GM18511 (cell line): ENCODE results near the gene SERBP1.
A peak's percentile ranks its signal among the peaks of the same experiment; 100 is the strongest.
"Not testable (repeated sequence)": the region's sequence is repeated elsewhere in the genome, so short reads cannot be mapped to it uniquely, and the experiment has no call there.

Experiments used
- ATAC-seq: cut with Tn5 transposase; IDR thresholded peaks from one replicate; pipeline ENCODE4 v1.9.1; 2021; ENCODE audit warnings: mild to moderate bottlenecking, moderate library complexity; ENCODE audit not compliant: unreplicated experiment

Gene SERBP1

GRCh38 chr1:67430358-67431155 lies at the start of gene SERBP1:
SERBP1 (minus strand) TSS chr1:67430402; CDS start chr1:67430300, 102 bp downstream.
- peak; percentile 87 for ATAC-seq

DNA sequence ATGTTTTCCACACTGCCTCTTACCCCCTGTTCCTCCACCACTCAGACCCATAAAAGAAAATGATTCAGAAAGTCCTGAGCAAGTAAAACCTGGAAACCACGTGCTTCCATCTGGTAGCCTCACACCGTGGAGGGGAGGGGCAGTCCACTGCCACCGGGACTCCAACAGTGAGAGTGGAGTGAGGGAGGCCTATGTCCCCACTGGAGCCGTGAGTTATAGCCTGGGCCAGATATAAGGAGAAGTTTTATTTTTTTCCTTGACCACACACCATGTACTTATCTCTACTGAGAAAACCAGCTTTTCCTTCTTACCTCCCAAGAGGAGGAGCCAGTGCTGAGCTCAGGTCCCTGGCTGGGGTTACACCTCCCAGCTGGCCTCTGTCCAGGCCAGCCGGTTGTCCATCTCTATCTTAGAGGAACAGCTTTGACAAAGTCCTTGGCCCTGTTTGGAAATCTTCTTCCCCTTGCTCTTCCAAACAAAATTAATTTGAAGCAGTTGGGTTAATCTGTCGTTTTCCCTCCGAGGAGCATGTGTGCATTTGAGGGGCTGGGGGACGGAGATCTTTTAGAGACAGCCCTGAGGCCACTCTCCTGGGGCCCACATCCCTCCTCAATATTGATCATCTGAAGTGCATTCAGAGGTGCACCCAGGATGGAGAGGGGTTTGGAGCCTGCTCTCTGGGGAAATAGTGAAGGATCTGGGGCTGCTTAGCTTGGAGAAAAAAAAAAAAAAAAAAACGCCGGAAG lies 49.1 kb upstream of the SERBP1 start:
- ATAC-seq = no peak

GRCh38 chr1:67476906-67477305 lies 46.7 kb upstream of the SERBP1 start:
- ATAC-seq = no peak

DNA sequence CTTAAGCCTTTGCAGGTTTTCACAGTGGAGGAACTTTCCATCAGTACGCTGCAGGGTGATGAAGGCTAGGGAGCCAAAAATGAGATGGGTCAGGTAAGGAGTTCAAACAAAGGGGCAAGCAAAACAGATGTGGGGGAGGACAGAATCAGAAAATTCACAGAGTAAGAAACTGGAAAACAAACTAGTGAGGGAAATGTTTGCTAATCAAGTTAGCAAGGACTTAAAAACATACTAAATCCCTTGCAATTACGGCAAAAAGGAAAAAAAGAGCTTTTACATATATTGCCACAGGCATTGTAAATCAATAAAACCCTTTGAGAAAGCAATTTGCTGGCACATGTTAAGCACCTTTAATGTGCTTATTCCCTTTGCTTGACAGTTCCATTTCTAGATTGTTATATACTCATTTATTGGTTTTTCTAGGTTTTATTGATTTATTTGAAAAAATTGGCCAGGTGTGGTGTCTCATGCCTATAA lies 45.8 kb upstream of the SERBP1 start:
- ATAC-seq = no peak

GRCh38 chr1:67472056-67472455 lies 41.9 kb upstream of the SERBP1 start:
- ATAC-seq = no peak

- no peak for ATAC-seq
Measured at GRCh38 chr1:67469431-67469830, 39.2 kb upstream of the SERBP1 start.

GRCh38 chr1:67468066-67468718 lies 38.0 kb upstream of the SERBP1 start:
- ATAC-seq = no peak

DNA sequence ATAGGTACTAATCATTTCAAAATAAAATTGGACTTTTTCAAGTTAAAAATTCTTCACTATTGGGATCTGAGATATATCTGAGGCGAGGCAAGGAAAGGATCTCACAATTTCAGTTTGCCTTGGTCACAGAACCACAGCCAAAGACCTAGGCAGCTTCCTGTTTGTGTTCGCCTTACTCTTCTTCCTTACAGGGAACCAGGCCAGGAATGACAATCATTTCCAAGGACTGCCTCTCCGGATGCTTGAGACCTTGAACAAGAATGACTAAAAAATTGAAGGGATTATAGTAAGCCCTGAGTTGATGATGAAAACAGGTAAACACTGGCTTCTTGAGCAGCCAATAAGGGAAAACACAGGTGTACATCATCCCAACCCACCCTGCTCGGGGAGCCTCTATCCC lies 35.2 kb upstream of the SERBP1 start:
- no peak for ATAC-seq

DNA sequence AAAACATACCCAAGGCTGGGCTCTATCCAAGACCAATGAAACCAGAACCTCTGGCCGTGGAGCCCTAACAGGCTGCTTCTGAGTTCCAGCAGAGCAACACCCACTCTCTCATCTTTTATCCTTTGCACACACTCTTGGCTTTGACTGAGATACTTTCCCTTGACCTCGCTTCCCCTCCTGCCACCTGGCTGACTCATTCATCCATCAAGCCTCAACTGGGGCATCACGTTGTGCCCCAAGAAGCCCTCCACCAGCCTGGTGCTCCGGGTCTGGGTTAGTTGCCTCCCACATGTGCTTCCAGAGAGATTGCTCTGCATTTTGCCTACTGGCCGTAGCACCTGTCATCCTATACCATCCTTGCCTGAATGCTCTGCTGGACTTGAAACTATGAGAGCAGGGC lies 34.5 kb upstream of the SERBP1 start:
- no peak for ATAC-seq

GRCh38 chr1:67464058-67464457 lies 33.9 kb upstream of the SERBP1 start:
- ATAC-seq = no peak

GRCh38 chr1:67463298-67463955 lies 33.2 kb upstream of the SERBP1 start:
- ATAC-seq = no peak

GRCh38 chr1:67460676-67461500 lies 30.7 kb upstream of the SERBP1 start:
- no peak for ATAC-seq

- no peak for ATAC-seq
Measured at GRCh38 chr1:67459068-67459467, 28.9 kb upstream of the SERBP1 start.

GRCh38 chr1:67458663-67459062 lies 28.5 kb upstream of the SERBP1 start:
- no peak for ATAC-seq

DNA sequence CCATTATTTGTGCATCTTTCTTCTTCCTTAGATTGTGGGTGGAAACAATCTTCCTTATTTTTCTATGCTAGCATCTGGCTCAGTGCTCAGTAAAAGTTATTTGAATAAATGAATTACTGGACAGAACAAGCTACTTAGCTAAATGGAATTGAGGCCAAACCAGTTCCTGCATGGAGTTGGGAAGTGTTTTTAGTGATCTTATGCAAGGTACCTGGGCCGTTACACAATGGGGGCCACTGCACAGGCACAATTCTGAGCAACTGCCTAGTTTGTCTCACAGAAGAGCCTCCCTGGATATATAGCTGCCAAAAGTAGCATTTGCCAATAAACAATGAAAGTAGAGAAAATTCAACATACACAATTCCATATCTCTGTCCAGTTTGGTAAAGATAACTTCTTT lies 27.0 kb upstream of the SERBP1 start:
- no peak for ATAC-seq

GRCh38 chr1:67451815-67452214 lies 21.6 kb upstream of the SERBP1 start:
- no peak for ATAC-seq

DNA sequence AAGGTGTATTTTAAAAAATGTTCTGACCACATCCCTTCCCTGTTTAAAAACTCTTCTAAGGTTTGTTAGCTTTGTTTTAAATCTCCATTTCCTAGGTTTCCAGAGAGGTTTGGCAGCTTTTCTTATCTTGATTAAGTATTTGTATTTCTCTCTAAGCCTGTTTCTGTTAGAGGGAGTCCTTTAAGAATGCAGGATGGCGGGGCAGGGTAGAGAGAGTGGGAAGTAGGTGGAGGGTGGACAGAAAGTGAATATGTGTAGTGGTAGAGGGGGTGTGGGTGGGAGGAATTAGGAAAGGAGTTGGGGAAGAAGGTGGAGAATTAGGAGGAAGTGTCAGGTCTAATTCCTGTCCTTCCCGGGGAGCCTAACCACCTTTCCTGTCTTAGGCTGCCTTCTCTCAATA lies 21.2 kb upstream of the SERBP1 start:
- ATAC-seq = no peak

DNA sequence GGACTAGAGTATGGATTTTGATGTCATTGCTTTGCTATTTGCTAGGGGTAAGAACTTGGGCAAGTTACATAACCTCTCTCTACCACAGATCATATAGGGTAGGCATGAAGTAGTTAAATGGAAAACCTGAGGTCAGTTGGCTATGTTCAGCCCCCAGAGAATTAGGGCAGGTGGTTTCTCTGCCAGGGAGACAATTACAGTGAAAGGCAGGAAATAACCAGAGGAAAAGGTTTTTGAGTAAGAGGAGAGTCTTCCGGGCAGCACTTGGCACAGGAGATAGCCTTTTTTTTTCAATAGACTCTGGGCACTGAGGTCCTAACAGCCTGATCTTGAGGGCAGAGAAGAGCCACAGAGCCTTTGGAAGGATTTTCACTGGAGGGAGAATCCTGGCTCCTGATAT lies 16.7 kb upstream of the SERBP1 start:
- no peak for ATAC-seq

DNA sequence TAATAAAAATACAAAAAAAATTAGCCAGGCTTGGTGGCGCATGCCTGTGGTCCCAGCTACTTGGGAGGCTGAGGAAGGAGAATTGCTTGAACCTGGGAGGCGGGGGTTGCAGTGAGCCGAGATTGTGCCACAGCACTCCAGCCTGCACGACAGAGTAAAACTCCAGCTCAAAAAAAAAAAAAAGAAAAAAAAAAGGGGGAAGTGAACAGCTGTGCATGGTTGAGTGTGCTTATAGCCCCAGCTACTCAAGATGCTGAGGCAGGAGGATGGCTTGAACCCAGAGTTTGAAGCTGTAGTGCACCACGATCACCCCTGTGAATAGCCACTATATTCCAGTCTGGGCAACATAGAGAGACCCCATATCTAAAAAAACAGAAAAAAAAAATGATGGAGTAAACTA lies 15.8 kb upstream of the SERBP1 start:
- not testable (repeated sequence) for ATAC-seq

- ATAC-seq = peak; percentile 48
Measured at GRCh38 chr1:67441739-67442281, 11.6 kb upstream of the SERBP1 start.
